B cell (primary cell): ENCODE measurements around the gene KCNJ16. TPM values are rescaled to one million over a fixed set of nuclear protein-coding genes. Genes with fewer than 3 reads are reported as not detected.

ENCODE experiments used
- ATAC-seq: fragments of 200-7000 bp; cut with Tn5 transposase; one replicate; pipeline ENCODE4 v1.10.0; 2021; ENCODE audit warnings: low read depth, mild to moderate bottlenecking, moderate number of reproducible peaks, moderate library complexity
- CTCF ChIA-PET: fragments of 350-600 bp; sonication (Branson Sonifier 250); formaldehyde crosslinking; loops from one replicate; lab custom pipeline; 2021; ENCODE audit warnings: antibody characterized with exemption, inconsistent platforms; lab: Charles Lee
- POLR2A ChIA-PET: fragments of 350-600 bp; sonication (Branson Sonifier 250); formaldehyde crosslinking; loops from one replicate; lab custom pipeline; 2021; ENCODE audit warnings: antibody characterized with exemption; lab: Charles Lee
- DNase-seq: peaks from one replicate; pipeline ENCODE4 v3.0.0; 2013
- H2AFZ ChIP-seq: 2 replicates; pipeline ENCODE4 v1.6.1; 2012; ENCODE audit warnings: mild to moderate bottlenecking, low read depth, low read length; ENCODE audit not compliant: insufficient read depth, poor library complexity, severe bottlenecking
- H3K27ac ChIP-seq, 2 donors: 1 replicate in 1 of 2; 2 replicates in 1 of 2; pipeline ENCODE4 v1.5.1; 2012 to 2013; ENCODE audit warnings: low read length in 2 of 2, mild to moderate bottlenecking in 2 of 2, moderate library complexity in 1 of 2
- H3K27me3 ChIP-seq, 4 experiments: fragments of 200-600 bp in 1 of 4; sonication (generic) in 1 of 4; replicated peaks in 1 of 4; 1 replicate in 2 of 4; 2 replicates in 2 of 4; pipeline versions ENCODE4 v1.6.1 to v1.7.0; 2013 to 2016; ENCODE audit warnings: low read length in 3 of 4, mild to moderate bottlenecking in 2 of 4, mixed read lengths in 1 of 4, moderate library complexity in 1 of 4; ENCODE audit not compliant: insufficient read depth in 4 of 4, control insufficient read depth in 3 of 4; ENCODE audit errors: control extremely low read depth in 1 of 4
- H3K36me3 ChIP-seq, 2 experiments: replicated peaks in 1 of 2; 1 replicate in 1 of 2; 2 replicates in 1 of 2; pipeline versions ENCODE4 v1.6.1 to v1.7.1; 2013; ENCODE audit warnings: low read length in 1 of 2; ENCODE audit not compliant: insufficient read depth in 2 of 2, control insufficient read depth in 1 of 2; ENCODE audit errors: control extremely low read depth in 1 of 2, extremely low read depth in 1 of 2
- H3K4me1 ChIP-seq, 2 donors: fragments of 200-600 bp in 1 of 2; sonication (generic) in 1 of 2; 1 replicate in 1 of 2; 2 replicates in 1 of 2; pipeline versions ENCODE4 v1.5.1 to v1.6.1; 2013 to 2017; ENCODE audit warnings: low read length in 2 of 2; ENCODE audit not compliant: control insufficient read depth in 2 of 2, insufficient read depth in 2 of 2
- H3K4me2 ChIP-seq: replicated peaks from 2 replicates; pipeline ENCODE3; 2012; ENCODE audit warnings: mild to moderate bottlenecking, low read depth, low read length; ENCODE audit not compliant: poor library complexity, severe bottlenecking
- H3K4me3 ChIP-seq, 5 experiments: fragments of 200-600 bp in 1 of 5; sonication (generic) in 1 of 5; 1 replicate in 3 of 5; 2 replicates in 2 of 5; pipeline versions ENCODE4 v1.5.1 to v1.7.0; 2011 to 2016; ENCODE audit warnings: low read length in 4 of 5, mild to moderate bottlenecking in 4 of 5, low read depth in 2 of 5, control low read depth in 1 of 5, moderate library complexity in 1 of 5; ENCODE audit not compliant: insufficient read depth in 1 of 5; ENCODE audit errors: control extremely low read depth in 1 of 5, extremely low read depth in 1 of 5
- H3K79me2 ChIP-seq: fragments of 200-600 bp; sonication (generic); one replicate; pipeline ENCODE4 v1.6.0; 2016; ENCODE audit warnings: low read length; ENCODE audit not compliant: control insufficient read depth, insufficient read depth
- H3K9ac ChIP-seq: fragments of 200-600 bp; sonication (generic); 2 replicates; pipeline ENCODE4 v1.6.1; 2017; ENCODE audit warnings: mild to moderate bottlenecking, low read length, moderate library complexity
- H3K9me3 ChIP-seq, 3 donors: one replicate each; pipeline versions ENCODE4 v1.6.1 to v1.7.1; 2013; ENCODE audit warnings: low read length in 2 of 3; ENCODE audit not compliant: control insufficient read depth in 2 of 3, insufficient read depth in 1 of 3; ENCODE audit errors: control extremely low read depth in 1 of 3
- H4K20me1 ChIP-seq: 2 replicates; pipeline ENCODE4 v1.6.0; 2012; ENCODE audit warnings: mild to moderate bottlenecking, low read length; ENCODE audit not compliant: insufficient read depth, control insufficient read depth, poor library complexity, severe bottlenecking
- H3K27ac Mint-ChIP-seq: one replicate; pipeline ENCODE4 v1.8.0; 2021; ENCODE audit warnings: mixed read lengths
- H3K27me3 Mint-ChIP-seq: one replicate; pipeline ENCODE4 v1.8.0; 2021; ENCODE audit warnings: mixed read lengths
- H3K4me1 Mint-ChIP-seq: one replicate; pipeline ENCODE4 v1.8.0; 2021; ENCODE audit warnings: mixed read lengths
- H3K4me3 Mint-ChIP-seq: one replicate; pipeline ENCODE4 v1.8.0; 2021; ENCODE audit warnings: mixed read lengths
- H3K9me3 Mint-ChIP-seq: one replicate; pipeline ENCODE4 v1.8.0; 2022; ENCODE audit warnings: mixed read lengths; ENCODE audit not compliant: insufficient read depth
- EZH2 ChIP-seq: IDR thresholded peaks from 2 replicates; pipeline ENCODE4 v1.6.1; 2012; ENCODE audit warnings: borderline replicate concordance, low read depth, mild to moderate bottlenecking, moderate library complexity, low read length; ENCODE audit not compliant: insufficient read depth, poor library complexity, severe bottlenecking
- WGBS: methylation state at CpG from one replicate; pipeline ENCODE4 v1.1.5; 2013; ENCODE audit warnings: missing lambda C conversion rate; ENCODE audit not compliant: insufficient coverage; 5-methylcytosine and 5-hydroxymethylcytosine counted together
- intact Hi-C: fragments of 100-400 bp; cut with micrococcal nuclease; formaldehyde crosslinking; loops from one replicate; pipeline ENCODE4 v1.10.0; 2022
- polyA plus RNA-seq: library from polyadenylated mRNA; depleted of rRNA; stranded (reverse); fragments of >200 nt; gene quantifications from 2 replicates; pipeline ENCODE4 v1.2.3, GENCODE V29; 2012
- total RNA-seq, 2 donors: library from RNA; stranded (reverse); fragments of 120-200 nt in 1 of 2; gene quantifications; 1 replicate in 1 of 2; 2 replicates in 1 of 2; pipeline versions ENCODE4 v1.2.3 to v1.2.4, GENCODE V29; 2013 to 2022
- TF ChIP-seq, protein P1 (sequence below): fragments of 200-600 bp; IDR thresholded peaks from one replicate; pipeline ENCODE4 v1.8.0; 2022; ENCODE audit warnings: antibody characterized with exemption, mild to moderate bottlenecking

KCNJ16 gene
- total and polyA plus RNA-seq, 2 donors (not counting 1 experiment from before 2014, with no cell fraction given): not detected

DNA sequence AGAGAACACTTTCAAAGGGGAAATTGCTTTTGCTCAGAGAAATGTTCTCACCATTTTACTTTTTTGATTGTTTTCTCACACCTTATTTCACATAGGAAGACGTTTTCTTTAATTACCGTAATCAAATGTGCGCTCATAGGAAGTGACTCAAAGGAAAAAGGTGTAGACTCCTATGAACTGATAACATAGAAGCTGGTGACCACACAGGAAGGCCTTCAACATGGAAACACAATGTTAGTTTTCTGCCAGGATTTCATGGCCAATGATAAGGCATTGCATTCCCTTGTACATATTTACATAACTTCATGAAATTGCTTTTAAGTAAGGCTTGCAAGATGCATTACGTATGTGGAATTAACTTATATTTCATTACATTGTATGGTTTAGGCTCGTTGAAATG is 40.9 kb upstream of the KCNJ16 start:
- Mint-ChIP-seq H3K4me1 (no peaks in the 10 kb centered on the region), H3K27me3 (no peaks in the 10 kb centered on the region), H3K9me3 (peaks cover 4% of the 10 kb centered on the region), H3K4me3 (no peak overlapping the region), H3K27ac (no peak overlapping the region)
- Histone ChIP-seq H3K27ac (no peak overlapping the region), H3K27me3 (no peaks in the 10 kb centered on the region), H3K79me2 (no peaks in the 10 kb centered on the region), H3K4me2 (no peak overlapping the region), H3K9ac (no peak overlapping the region), H2AFZ (no peak overlapping the region), H4K20me1 (no peaks in the 10 kb centered on the region), H3K9me3 (peaks cover 0 to 4% (median 0%) of the 10 kb centered on the region in 3 donors), H3K4me1 (no peaks in the 10 kb centered on the region), H3K36me3 (no peaks in the 10 kb centered on the region), H3K4me3 (no peak overlapping the region)
- POLR2A ChIA-PET: no interaction called here
- ATAC-seq: no peak
- CTCF ChIA-PET: no interaction called here
- no peak for TF ChIP-seq EZH2
- TF ChIP-seq, protein P1, sequence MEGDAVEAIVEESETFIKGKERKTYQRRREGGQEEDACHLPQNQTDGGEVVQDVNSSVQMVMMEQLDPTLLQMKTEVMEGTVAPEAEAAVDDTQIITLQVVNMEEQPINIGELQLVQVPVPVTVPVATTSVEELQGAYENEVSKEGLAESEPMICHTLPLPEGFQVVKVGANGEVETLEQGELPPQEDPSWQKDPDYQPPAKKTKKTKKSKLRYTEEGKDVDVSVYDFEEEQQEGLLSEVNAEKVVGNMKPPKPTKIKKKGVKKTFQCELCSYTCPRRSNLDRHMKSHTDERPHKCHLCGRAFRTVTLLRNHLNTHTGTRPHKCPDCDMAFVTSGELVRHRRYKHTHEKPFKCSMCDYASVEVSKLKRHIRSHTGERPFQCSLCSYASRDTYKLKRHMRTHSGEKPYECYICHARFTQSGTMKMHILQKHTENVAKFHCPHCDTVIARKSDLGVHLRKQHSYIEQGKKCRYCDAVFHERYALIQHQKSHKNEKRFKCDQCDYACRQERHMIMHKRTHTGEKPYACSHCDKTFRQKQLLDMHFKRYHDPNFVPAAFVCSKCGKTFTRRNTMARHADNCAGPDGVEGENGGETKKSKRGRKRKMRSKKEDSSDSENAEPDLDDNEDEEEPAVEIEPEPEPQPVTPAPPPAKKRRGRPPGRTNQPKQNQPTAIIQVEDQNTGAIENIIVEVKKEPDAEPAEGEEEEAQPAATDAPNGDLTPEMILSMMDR: no peak
- intact Hi-C loops: no loop called here
- DNase-seq: no peak
- WGBS: no CpG with 5 or more reads among the region's 5 CpGs

DNA sequence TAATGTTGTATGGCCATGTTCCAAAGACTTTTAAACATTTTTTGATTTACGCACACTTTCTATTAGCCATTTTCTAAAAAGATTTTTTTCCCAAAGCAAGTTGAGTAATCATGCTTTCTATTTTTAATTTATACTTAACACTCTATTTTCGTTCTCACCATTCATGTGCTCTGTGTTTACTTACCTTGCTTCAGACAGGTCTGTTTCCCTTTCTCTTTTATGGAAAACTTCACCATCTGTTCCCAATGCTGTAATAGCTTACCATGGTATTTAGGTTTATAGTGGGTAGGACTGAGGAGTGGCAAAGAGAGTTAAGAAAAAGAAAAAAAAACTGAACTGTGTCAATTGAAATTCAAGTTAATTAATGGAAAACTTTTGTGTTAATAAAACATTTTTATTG is 37.5 kb upstream of the KCNJ16 start:
- Histone ChIP-seq H3K4me1 (no peaks in the 10 kb centered on the region), H3K9me3 (no peaks in the 10 kb centered on the region), H3K27me3 (no peaks in the 10 kb centered on the region), H3K9ac (no peak overlapping the region), H3K4me3 (no peak overlapping the region), H4K20me1 (no peaks in the 10 kb centered on the region), H3K36me3 (no peaks in the 10 kb centered on the region), H3K79me2 (no peaks in the 10 kb centered on the region), H2AFZ (no peak overlapping the region), H3K27ac (no peak overlapping the region), H3K4me2 (no peak overlapping the region)
- Mint-ChIP-seq H3K4me1 (no peaks in the 10 kb centered on the region), H3K27ac (no peak overlapping the region), H3K27me3 (no peaks in the 10 kb centered on the region), H3K4me3 (no peak overlapping the region), H3K9me3 (peaks cover 2% of the 10 kb centered on the region)
- ATAC-seq (no peak), DNase-seq (no peak)
- TF ChIP-seq, protein P1: no peak
- TF ChIP-seq EZH2: no peak
- POLR2A ChIA-PET: no interaction called here
- CTCF ChIA-PET: no interaction called here
- intact Hi-C loops: no loop called here
- WGBS: 80% methylated on average over 1 of the region's 2 CpGs
